Left colon (tissue), 2 donors: ENCODE data around the gene PDCD7. TPM values are rescaled to one million over a fixed set of nuclear protein-coding genes. Genes with fewer than 3 reads are reported as not detected.
A peak's percentile ranks its signal among the peaks of the same experiment; 100 is the strongest.
"Not testable (repeated sequence)": the region's sequence is repeated elsewhere in the genome, so short reads cannot be mapped to it uniquely, and the experiment has no call there.

Source experiments
- ATAC-seq: fragments of 200-7000 bp; cut with Tn5 transposase; one replicate; pipeline ENCODE4 v1.9.1; 2020; ENCODE audit warnings: mild to moderate bottlenecking, moderate library complexity
- DNase-seq, 2 donors: peaks; one replicate each; pipeline ENCODE4 v3.0.0-alpha.2; 2020
- intact Hi-C, 2 donors: fragments of 100-400 bp; cut with DNase I in 1 of 2; cut with micrococcal nuclease in 1 of 2; formaldehyde crosslinking; loops; one replicate each; pipeline versions ENCODE4 v1.11.2 to v1.14.0; 2022; cut with DNase I, micrococcal nuclease
- total RNA-seq, 2 donors: library from RNA; stranded (reverse); fragmentation: NEBNext Ultra II Directional; extraction: Animal tissue kit (Norgen Biotek cat#: 25700); gene quantifications; one replicate each; pipeline ENCODE4 v1.2.1, GENCODE V29; 2021
- donor health status: DM: no; HTN: no; CAD: no.
- donor health status: DM: yes; HTN: yes; CAD: no.

The PDCD7 gene
- total RNA-seq, 2 donors from 2014 or later: 14.9 to 16.8 TPM

DNA sequence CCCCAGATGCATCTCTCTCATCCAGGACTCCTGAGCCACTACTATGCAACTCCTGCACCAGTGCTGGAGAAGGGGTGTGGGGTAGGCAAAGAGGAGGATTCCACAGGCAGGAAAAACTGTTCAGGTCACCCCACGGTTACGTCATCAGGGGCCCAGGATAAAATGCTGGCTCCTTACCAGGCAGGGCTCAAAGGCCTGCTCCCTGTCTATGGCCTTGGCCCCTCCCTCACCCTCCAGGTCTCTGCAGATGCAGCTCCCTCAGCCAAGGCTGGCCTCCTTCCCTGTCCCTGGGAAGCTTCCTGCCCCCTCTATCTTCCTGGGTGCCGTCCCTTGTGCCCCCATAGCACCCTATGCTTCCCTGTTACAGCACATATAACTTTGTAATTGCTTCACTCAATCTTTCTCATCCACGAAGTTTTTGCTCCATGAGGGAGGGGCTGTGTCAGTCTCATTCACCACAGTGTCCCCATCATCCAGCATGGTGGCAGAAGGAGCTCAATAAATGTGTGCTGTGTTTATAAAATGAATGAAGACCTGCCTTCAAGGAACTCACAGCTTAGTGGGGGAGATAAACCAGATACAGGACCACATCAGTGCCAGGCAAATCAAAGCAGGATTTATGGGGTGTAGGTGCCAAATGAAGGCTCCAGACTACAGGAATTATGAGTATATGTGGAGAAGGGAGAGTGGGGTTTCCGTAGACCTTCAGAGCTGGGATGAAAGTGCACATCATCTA, 38.4 kb downstream of the PDCD7 start:
- ATAC-seq: peak; percentile 67

DNA sequence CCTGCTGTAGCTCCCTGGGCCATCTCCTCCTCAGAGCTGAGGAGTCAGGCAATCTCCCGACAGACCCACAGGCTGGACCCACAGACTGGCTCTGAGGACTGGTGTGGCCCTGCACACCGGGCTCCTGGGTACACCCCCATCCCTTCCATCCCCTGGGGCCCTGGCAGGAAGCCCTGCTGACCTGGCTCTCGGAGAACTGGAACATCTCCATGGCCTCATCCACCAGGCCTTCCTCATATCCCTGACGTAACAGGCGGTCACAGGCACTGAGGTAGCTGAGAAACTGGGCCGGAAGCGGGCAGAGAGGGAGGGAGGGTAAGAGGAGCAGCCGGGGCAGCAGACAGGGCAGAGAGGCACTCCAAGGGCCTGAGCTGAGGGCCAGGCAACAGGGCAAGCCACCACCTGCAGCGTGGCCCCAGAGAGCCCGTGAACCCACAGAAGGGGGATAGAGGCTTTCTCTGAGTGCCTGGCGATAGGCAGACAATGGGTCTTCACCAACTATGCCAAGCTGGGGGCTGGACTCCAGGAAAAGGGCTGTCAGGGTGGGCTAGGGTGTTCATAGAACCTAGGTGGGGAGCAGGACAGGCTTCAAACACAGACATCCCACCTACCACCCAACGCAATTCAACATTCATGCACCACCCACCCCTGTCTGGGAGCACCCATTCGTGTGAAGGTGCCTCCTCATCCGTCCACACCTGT, 39.2 kb downstream of the PDCD7 start:
- DNase-seq: peak in 1 of 2 donors; percentile 71

More for the DNA sequence above, 38.4 kb downstream of the PDCD7 start:
- DNase-seq: peak in 1 of 2 donors; percentile 60
- intact Hi-C loops: loop anchor here in 1 of 2 donors (10.0 kb wide), 1 partner anchor 50 kb away; the partner anchor contains the start of gene SLC51B

GRCh38 chr15:65093793-65094170, 39.8 kb downstream of the PDCD7 start:
- DNase-seq, ATAC-seq: not testable (repeated sequence)
- intact Hi-C loops: loop anchor here in 1 of 2 donors (10.0 kb wide), 1 partner anchor 49 kb away; the partner anchor contains the start of gene SLC51B

More for the DNA sequence above, 39.2 kb downstream of the PDCD7 start:
- no peak for ATAC-seq
- intact Hi-C loops: loop anchor here in 1 of 2 donors (10.0 kb wide), 1 partner anchor 50 kb away; the partner anchor contains the start of gene SLC51B

- intact Hi-C loops: loop anchor here in 1 of 2 donors (10.0 kb wide), 1 partner anchor 48 kb away; the partner anchor contains the start of gene SLC51B
- no peak for ATAC-seq
- DNase-seq: no peak
Observed at GRCh38 chr15:65092911-65093792, 40.5 kb downstream of the PDCD7 start.

DNA sequence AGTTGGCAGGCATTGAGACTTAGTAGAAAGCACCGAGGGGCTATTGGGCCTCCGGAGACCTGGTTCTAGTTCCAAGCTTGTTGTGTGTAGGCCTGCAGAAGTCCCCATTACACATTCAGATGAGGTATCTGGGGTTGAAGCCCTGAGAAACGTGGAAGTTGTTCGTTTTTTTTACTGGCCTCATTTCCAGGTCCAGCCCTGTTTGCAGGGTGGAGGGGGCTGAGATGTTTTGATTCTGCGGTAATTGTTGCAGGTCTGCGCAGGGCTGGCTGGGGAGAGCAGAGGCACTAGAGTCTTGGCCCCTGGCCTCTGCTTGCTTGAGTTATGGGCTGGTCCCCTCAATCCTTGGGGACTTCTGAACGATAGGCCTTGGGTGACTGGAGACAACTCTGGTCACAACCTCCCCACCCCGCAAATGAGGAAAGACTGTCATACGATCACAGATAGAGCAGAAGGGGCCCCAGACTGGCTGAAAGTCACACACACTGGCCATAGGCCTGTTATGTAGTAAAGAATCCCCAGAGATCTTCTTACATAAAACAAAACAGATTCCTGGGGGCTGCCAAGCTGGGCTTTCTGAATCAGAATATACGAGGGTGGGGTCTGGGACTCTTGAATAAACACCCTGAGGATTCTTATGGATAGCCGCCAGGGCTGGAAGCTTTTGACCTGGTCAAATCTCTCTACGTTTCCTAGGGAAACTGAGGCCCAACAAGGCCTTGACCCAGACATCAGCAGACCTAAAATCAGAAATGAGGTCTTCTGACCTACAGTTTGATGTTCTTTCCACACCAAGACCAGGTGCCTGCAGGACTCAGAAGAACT, 41.5 kb downstream of the PDCD7 start:
- no peak for DNase-seq

DNA sequence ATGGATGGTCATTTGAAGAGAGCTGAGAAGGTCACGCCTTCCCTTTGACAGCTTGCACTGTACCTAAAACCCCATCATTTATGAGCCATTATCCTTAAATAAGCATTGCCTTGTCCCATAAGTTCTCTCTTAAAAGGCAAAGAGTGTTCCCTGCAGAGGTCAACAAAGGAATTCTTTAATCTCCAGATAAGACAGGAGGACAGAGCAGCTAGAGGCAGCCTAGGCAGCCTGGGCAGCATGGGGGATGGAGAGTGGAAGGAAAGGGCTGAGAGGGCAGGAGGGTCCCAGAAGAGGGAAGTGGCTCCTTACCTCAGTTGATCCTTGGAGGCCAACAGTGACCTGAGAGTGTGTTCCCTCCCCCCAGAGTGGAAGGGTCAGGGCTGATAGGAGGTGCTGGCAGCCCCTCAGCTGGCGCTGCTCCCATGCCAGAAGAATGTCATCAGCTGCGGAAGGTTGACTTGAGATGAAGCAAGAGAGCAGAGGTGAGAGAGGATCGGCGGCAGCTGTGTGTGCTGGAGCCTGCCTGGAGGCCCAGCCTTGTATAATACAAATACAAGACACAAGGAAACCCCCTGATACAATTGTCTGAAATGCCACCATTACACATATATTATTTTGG, 44.3 kb downstream of the PDCD7 start:
- intact Hi-C loops: no loop called here
- no peak for DNase-seq
- peak; percentile 3 for ATAC-seq

More for the DNA sequence above, 41.5 kb downstream of the PDCD7 start:
- intact Hi-C loops: loop anchor here in 1 of 2 donors (10.0 kb wide), 1 partner anchor 47 kb away; the partner anchor contains the start of gene SLC51B
- ATAC-seq: no peak

DNA sequence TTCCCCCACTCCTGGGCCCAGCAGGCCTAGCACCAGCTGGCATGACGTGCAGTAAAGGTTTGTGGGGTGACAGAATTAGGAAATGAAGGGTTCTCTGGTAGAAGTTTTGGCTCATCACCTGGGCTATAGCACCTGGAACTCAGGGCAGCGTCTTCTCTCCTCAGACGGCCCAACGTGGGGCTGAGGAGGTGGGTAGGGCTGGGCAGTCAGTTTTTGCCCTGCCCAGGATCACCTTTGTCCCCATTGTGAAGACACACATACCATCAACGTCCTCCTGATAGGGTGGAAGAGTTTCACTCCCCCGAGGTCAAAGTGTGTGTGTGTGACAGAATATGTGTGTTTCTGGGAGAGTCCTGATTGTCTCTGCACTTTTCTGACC, 45.0 kb downstream of the PDCD7 start:
- intact Hi-C loops: no loop called here
- ATAC-seq (peak; percentile 91), DNase-seq (peak; percentile 59 to 65)

DNA sequence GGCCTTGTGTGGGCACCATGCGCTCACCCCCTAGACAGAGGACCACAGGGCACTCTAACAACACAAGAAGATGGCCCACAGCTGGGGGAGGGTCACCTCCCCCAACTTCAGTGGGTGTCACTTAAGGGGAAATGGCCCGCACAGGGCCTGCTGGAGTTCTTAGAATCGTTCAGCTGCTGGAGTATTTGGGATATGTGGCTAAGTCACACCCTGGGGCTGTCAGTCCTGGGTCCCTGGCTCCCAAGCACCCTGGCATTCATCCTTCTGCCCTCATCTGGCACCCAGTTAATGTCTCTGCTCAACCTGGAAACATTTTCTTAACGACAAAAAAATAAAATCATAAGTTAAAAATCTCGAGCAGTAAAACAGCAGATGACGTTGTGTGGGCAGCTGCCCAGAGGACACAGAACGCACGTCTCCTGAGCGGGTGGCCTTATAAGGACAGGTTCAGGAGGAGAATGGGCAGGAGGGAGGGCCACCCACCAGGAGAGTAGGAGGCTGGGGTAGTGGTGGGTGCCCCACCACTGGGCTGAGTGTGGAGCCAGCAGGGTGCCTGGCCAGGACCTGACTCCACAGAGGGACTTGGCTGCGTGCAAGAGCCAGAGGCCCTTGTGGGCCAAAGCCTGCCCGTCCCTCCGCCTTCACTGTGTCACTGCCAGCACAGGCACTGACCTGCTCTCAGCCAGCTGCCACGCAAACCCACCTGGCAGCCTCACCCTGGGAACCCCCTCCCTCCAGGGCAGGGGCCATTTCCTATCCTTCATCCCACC, 45.5 kb downstream of the PDCD7 start:
- peak; percentile 74 to 84 for DNase-seq
- intact Hi-C loops: no loop called here

DNA sequence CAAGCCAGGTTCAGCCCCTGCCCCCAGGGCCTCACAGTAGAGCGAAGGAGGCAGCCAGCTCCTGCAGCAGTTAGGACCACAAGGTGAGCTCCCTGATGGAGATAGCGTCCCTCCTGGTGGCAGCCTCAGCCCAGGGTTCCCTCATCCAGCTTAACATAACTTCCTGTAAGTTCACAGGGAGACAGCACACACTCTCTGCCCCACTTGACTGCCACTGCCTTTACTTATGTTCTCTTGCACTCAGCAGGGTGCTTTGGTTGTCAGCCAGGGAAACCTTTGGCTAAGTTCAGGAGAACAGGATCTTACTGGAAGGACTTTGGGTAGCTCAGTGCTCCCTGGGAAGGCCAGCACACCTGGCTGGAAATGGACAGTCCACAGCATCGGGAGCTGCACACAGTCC, 46.2 kb downstream of the PDCD7 start:
- no peak for DNase-seq
- intact Hi-C loops: no loop called here

More for the DNA sequence above, 45.5 kb downstream of the PDCD7 start:
- peak; percentile 65 for ATAC-seq

GRCh38 chr15:65086680-65087111, 46.9 kb downstream of the PDCD7 start:
- DNase-seq: no peak
- no peak for ATAC-seq
- intact Hi-C loops: no loop called here

More for the DNA sequence above, 46.2 kb downstream of the PDCD7 start:
- ATAC-seq: no peak

- ATAC-seq: no peak
Observed at GRCh38 chr15:65085990-65086679, 47.5 kb downstream of the PDCD7 start.

GRCh38 chr15:65085207-65085753, 48.3 kb downstream of the PDCD7 start:
- intact Hi-C loops: no loop called here
- DNase-seq (no peak), ATAC-seq (no peak)

More at GRCh38 chr15:65085990-65086679, 47.5 kb downstream of the PDCD7 start:
- intact Hi-C loops: no loop called here
- DNase-seq: peak in 1 of 2 donors; percentile 66

DNA sequence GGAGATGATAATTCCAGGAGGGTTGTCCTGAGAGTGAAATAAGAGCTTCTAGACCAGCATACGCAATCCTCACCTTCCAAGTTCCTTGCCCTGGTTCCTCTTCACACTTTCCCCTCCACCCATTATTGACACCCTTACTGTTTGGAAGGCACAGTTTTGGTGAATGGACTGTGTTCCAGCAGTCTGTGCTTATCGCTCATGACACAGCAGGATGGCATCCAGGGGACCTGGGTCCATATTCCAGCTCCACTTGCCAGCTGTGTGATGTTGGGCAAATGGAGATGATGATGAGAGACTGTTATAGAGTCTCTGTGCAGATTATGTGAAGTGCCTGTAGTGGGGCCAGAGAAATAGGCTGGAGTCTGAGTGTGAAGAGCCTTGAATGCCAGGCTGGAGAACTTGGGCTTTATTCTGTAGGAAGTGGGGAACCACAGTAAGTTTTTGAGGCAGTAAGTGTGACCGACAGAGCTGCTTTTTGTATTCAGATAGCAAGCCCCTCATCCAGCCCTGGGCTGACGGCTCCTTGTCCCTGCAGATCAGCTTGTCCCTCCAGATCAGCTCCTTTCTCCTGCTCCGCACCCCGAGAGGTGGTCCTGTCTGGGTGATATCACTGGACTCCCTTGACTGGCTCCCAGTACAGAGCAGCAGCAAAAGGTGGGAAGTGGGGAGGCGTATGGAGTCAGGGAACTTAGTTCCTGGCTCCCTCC, 49.0 kb downstream of the PDCD7 start:
- DNase-seq (no peak), ATAC-seq (no peak)
- intact Hi-C loops: no loop called here

DNA sequence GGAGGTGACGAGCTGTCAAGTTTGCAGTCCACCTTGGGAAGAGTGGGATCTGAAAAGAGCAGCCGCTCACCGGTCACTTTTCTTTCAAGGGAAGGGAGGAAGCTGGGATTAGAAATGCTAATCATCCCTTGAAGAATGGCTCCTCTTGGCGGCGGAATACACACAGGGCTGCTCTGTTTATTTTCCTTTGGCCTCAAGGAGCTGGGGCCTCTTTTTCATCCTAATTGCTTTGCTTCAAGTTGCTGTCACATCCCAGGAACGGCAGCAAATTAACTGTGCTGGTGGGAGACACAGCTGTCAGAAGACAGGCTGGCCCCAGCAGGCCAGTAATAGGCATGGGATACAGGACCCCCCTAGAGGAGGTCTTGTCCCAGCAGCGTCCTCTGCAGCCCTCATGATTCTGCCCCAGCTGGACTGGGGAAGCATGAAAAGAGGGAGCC, 50.3 kb downstream of the PDCD7 start:
- ATAC-seq (no peak), DNase-seq (no peak)
- intact Hi-C loops: no loop called here

- intact Hi-C loops: no loop called here
- peak; percentile 65 to 66 for DNase-seq
- ATAC-seq: peak; percentile 77
Observed at GRCh38 chr15:65082303-65082953, 51.2 kb downstream of the PDCD7 start.
